Limb (tissue), 2 donors: ENCODE data around the gene GDF9.
"Not testable (repeated sequence)": the region's sequence is repeated elsewhere in the genome, so short reads cannot be mapped to it uniquely, and the experiment has no call there.

Experiments
- DNase-seq, 2 donors: peaks; one replicate each; pipeline ENCODE4 v3.0.0-alpha.2; 2016; ENCODE audit errors: extremely low spot score in 2 of 2

The GDF9 gene

GRCh38 chr5:132872788-132873118, 6.5 kb upstream of the GDF9 start:
- no peak for DNase-seq

DNA sequence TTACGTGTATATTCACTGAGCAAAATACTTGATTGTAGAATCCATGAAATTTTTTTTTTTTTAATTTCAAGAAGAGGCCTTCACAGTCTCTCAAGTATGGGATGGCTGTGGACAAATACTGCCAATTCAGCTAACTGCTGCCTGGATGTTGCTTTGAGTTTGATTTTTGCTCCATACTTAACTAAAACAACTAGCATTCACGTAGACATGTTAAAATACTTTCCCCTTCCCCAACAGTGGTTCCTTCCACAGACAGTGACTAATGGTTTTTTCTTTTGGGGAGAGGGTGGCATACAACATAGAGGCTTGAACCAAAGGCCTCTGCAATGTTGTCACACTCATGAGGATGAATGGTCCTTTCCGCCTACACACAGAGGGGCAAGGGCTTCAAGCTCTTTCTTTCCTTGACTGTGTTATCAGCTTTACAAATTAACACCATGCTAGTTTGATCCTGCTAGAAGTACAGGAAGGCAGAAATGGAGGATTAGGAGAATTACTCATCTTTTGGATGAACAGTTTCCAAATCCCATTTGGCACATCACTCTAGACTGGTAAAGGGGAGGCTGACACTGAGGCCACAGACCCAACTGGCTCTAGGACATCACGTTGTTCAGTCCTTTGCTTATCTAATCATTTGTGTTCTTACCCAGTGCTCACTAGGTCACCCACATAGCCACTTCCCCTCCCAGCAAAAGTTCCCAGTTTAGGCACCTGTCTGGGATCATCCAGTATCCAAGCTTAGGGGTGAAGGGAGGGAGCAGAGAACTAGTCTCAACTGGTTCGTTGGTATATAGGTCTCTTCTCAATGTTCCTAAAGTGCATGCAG, 5.4 kb upstream of the GDF9 start:
- no peak for DNase-seq

DNA sequence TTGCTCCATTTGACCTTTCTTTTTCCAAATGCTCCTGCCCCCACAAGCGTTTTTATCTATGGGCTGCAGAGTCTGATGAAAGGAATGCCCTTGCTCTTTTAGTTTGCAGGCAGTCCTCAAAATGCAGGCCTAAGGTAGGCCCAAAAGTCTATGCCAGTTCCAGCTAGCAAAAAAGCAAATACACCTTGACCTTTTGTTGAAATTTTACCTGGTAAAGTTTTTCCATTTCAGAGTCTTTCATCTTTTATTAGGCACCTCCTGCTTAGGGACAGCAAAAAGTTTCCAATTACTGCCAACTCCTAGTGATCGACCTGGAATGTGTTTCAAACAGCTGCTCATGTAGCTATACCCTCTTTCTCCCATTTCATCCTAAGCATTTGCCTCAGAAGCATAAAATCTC, 4.5 kb upstream of the GDF9 start:
- no peak for DNase-seq

- no peak for DNase-seq
These were observed 2.5 kb upstream of the GDF9 start for GRCh38 chr5:132868754-132869153.

DNA sequence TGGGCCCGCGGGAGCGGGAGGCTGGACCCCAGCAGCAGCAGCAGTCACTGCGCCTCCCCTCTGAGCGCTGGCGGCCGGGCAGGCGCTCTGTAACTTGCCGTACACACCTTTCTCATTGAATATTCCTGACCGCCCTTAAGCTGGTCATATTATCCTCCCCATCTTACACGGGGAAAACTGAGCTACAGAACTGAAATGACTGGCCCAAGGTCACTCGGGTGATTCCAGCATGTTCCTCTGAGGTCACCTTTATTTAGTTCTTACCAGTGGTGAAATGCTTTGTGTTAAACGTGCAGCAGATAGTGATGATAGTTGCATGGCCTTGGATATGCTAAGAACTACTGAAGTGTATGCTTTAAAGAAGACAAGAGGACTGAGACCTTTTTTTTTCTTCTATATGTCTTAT, 780 bp upstream of the GDF9 start:
- no peak for DNase-seq

GRCh38 chr5:132865668-132866341, 464 bp downstream of the GDF9 start:
- no peak for DNase-seq

- DNase-seq = no peak
These were observed 5.5 kb downstream of the GDF9 start for GRCh38 chr5:132860742-132861141.

- no peak for DNase-seq
These were observed 6.3 kb downstream of the GDF9 start for GRCh38 chr5:132859889-132860437.

- DNase-seq = no peak
These were observed 10.3 kb downstream of the GDF9 start for GRCh38 chr5:132856011-132856410.

GRCh38 chr5:132854992-132855391, 11.3 kb downstream of the GDF9 start:
- DNase-seq = not testable (repeated sequence)

DNA sequence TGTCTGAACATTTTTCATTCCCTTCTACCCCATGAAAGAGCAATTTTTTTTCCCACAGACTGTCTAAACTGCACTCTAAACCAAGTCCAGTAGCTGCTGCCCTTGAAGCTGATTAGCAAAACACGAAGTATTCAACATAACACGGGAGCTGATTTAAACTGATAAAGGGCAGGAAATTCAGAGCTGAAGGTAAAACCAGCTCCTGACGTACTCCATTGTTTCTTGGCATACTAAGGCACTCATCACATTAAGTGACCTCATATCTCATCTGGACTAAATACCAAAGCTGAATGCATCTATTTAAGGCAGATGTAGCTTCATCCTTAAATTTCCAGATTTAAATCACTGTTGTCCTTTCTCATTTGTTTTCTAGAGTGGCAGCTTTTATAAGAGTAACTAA, 12.0 kb downstream of the GDF9 start:
- no peak for DNase-seq

DNA sequence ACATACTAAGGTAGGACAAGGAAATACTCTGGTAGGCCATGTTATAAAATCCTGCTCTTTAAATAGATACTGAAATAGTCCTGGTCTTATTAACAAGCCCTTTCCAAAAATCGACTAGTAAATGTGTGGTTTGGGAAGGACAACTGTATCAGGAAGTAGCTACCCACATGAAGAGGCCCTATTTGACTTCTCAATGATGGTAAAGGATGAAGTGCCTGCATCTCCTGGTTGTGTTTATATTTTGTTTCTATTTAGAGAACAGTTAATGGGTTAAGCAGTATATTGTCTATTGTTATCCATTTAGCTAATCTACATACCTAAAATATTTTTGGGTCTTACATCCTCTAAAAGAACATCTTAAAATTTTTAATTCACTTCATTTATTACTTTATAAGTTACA, 12.5 kb downstream of the GDF9 start:
- DNase-seq = no peak

- DNase-seq = no peak
These were observed 12.9 kb downstream of the GDF9 start for GRCh38 chr5:132853323-132853722.

DNA sequence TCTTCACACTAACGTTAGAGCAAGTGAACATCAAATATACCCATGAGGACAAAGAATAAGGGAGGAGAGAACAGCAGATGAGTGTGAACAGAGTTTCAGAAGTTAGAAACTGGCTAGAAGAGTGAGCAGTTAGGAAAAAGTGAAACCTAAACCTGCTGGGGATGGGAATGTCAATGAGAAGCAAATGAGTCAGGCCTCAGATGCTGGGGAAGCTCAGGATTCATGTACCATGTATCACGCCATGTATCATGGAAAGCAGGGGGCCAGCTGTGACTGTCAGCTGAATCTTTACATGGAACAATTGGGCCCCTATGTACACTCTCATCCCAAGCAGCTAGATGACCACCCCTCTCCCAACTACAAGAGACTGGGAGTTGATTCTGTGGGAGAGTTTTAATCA, 16.2 kb downstream of the GDF9 start:
- DNase-seq = no peak

- DNase-seq = no peak
These were observed 16.9 kb downstream of the GDF9 start for GRCh38 chr5:132849347-132849746.

- no peak for DNase-seq
These were observed 18.0 kb downstream of the GDF9 start for GRCh38 chr5:132848270-132848669.

- DNase-seq = no peak
These were observed 25.0 kb downstream of the GDF9 start for GRCh38 chr5:132841305-132841704.

DNA sequence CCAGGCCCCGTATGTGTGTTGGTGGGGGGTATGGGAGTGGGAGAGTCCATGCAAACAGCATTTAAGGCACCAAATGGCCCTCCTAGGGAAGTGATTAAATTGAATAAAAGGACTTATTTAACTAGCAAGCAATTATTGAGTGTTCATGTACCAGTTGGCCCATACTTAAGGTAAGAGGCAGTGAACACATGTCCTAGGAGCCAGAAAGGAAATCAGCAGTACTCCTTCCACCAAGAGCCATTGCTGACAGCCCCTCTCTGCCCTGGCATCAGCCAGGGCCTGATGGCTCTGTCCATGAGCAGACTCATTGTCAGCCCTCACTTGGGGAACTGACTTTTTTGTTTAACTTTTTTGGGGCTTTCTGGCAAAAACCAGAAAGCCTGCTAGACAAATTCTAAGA, 25.4 kb downstream of the GDF9 start:
- DNase-seq = no peak

GRCh38 chr5:132840313-132840712, 26.0 kb downstream of the GDF9 start:
- DNase-seq = no peak

GRCh38 chr5:132839426-132840301, 26.6 kb downstream of the GDF9 start:
- DNase-seq = no peak

DNA sequence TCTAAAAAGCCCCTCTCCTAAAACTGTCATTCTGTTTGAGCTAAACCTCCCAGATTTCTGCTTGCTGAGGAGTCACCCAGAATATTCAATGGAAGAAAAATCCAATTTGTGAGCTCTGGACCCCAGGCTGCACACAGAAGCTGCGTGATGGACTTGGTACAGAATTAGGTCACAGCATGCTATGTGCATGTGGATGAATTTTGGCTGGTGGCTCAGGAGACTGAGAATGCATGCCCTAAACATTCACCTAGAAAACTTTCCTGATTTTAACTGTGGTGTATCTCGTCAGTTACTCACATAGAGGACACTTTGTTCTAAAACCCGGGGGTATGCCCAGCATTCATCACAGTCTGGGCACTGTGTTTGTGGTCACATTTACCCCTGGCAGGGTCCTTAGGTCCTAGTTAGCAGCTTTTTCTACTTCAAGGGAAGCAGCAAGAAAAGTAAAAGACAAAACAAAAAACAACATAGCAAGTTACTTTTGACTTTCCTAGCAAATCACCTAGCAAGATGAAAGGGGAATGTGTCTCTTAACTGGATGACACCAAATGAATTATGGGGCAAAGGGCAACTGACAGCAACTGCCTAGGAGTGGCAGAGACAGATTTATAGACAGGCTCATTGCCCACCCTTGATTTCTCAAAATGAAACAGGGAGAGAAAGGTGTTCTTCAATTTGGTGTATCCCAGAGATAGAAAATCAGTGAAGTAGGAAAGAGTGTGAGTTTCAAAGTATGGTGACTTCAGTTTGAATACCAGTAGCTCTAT, 27.6 kb downstream of the GDF9 start:
- no peak for DNase-seq
